ENCODE measurements around the gene CDK4.

DNA sequence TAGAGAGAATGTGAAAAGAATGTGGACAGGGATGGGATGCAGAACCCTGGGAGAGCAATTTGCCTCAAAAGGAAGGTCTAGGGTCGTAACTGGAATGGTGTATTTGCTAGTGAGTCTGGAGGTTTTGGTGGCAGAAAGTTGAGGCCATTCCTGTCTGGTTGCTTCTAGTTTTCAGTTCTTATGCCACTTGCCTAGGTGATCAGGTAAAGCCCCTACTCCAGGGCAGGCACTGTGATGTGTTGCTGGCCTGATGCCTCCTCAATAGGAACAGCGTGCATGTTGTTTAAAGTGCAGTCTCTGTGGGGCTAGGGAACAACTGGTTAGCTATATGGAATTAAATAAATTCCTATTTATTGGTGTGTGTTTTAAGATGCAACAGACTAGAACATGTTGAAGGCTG lies 51.8 kb downstream of the CDK4 start:
- TF ChIP-seq POLR2A (IDR thresholded peaks at IDR 0.05) = no peak
- TF ChIP-seq, protein P1, sequence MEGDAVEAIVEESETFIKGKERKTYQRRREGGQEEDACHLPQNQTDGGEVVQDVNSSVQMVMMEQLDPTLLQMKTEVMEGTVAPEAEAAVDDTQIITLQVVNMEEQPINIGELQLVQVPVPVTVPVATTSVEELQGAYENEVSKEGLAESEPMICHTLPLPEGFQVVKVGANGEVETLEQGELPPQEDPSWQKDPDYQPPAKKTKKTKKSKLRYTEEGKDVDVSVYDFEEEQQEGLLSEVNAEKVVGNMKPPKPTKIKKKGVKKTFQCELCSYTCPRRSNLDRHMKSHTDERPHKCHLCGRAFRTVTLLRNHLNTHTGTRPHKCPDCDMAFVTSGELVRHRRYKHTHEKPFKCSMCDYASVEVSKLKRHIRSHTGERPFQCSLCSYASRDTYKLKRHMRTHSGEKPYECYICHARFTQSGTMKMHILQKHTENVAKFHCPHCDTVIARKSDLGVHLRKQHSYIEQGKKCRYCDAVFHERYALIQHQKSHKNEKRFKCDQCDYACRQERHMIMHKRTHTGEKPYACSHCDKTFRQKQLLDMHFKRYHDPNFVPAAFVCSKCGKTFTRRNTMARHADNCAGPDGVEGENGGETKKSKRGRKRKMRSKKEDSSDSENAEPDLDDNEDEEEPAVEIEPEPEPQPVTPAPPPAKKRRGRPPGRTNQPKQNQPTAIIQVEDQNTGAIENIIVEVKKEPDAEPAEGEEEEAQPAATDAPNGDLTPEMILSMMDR (IDR thresholded peaks at IDR 0.05) = no peak

Data from tibial nerve (tissue), 3 donors.